OCI-LY3 (cell line): ENCODE data around the gene WAPL.

Experiments
- H2AFZ ChIP-seq: fragments of 200-600, 300-600 bp; shearing (Covaris generic); 2 replicates; pipeline ENCODE4 v1.6.0; 2014; ENCODE audit warnings: antibody characterized with exemption, low read depth, low read length
- H3K27ac ChIP-seq: fragments of 200-600, 300-600 bp; sonication (generic); 2 replicates; pipeline ENCODE4 v1.5.1; 2014; ENCODE audit warnings: mild to moderate bottlenecking, low read length, moderate library complexity, mixed read lengths
- H3K27me3 ChIP-seq: fragments of 200-600, 300-600 bp; sonication (generic); 2 replicates; pipeline ENCODE4 v1.6.1; 2014; ENCODE audit warnings: low read depth, low read length, mixed read lengths
- H3K36me3 ChIP-seq: fragments of 200-600, 300-600 bp; sonication (generic); replicated peaks from 2 replicates; pipeline ENCODE3; 2014; ENCODE audit warnings: low read depth, low read length, mixed read lengths
- H3K4me1 ChIP-seq: fragments of 300-600, 200-600 bp; sonication (generic); 2 replicates; pipeline ENCODE4 v1.6.1; 2014; ENCODE audit warnings: low read length, mixed read lengths
- H3K4me2 ChIP-seq: fragments of 200-600, 300-600 bp; sonication (generic); 2 replicates; pipeline ENCODE4 v1.6.1; 2014; ENCODE audit warnings: low read length, mixed read lengths
- H3K4me3 ChIP-seq: fragments of 300-600, 200-600 bp; sonication (generic); 2 replicates; pipeline ENCODE4 v1.5.1; 2014; ENCODE audit warnings: antibody characterized with exemption, mild to moderate bottlenecking, low read length, moderate library complexity
- H3K79me2 ChIP-seq: fragments of 300-600, 200-600 bp; shearing (Covaris generic); 2 replicates; pipeline ENCODE4 v1.6.1; 2014; ENCODE audit warnings: mild to moderate bottlenecking, low read length, mixed read lengths
- H3K9ac ChIP-seq: fragments of 300-600, 200-600 bp; shearing (Covaris generic); 2 replicates; pipeline ENCODE4 v1.6.0; 2014; ENCODE audit warnings: mild to moderate bottlenecking, low read length, moderate library complexity
- H3K9me3 ChIP-seq: fragments of 200-600, 300-600 bp; shearing (Covaris generic); 2 replicates; pipeline ENCODE4 v1.6.1; 2014; ENCODE audit warnings: low read length, mixed read lengths; ENCODE audit not compliant: insufficient read depth
- H4K20me1 ChIP-seq: fragments of 200-600, 300-600 bp; sonication (generic); 2 replicates; pipeline ENCODE4 v1.6.1; 2016; ENCODE audit warnings: low read length, mixed read lengths; ENCODE audit not compliant: insufficient read depth
- EZH2phosphoT487 ChIP-seq: fragments of 200-600 bp; shearing (Covaris generic); IDR thresholded peaks from 2 replicates; pipeline ENCODE4 v1.6.1; 2018; ENCODE audit warnings: antibody characterized with exemption, mixed run types, low read depth
- TF ChIP-seq, protein P1 (sequence below): fragments of 200-600, 300-600 bp; sonication (generic); IDR thresholded peaks from 2 replicates; pipeline ENCODE4 v1.5.1; 2014; ENCODE audit warnings: antibody characterized with exemption, low read length, low read depth

The WAPL gene

GRCh38 chr10:86506062-86506461, 15.5 kb downstream of the WAPL start:
- Histone ChIP-seq H3K4me3 (no peak overlapping the region), H3K4me2 (no peak overlapping the region), H3K27ac (no peak overlapping the region), H2AFZ (no peak overlapping the region), H3K4me1 (no peaks in the 10 kb centered on the region), H3K27me3 (no peaks in the 10 kb centered on the region), H3K9ac (no peak overlapping the region), H4K20me1 (peaks cover 12% of the 10 kb centered on the region), H3K36me3 (peaks cover 9% of the 10 kb centered on the region), H3K79me2 (peaks cover 96% of the 10 kb centered on the region), H3K9me3 (no peaks in the 10 kb centered on the region)
- TF ChIP-seq, protein P1, sequence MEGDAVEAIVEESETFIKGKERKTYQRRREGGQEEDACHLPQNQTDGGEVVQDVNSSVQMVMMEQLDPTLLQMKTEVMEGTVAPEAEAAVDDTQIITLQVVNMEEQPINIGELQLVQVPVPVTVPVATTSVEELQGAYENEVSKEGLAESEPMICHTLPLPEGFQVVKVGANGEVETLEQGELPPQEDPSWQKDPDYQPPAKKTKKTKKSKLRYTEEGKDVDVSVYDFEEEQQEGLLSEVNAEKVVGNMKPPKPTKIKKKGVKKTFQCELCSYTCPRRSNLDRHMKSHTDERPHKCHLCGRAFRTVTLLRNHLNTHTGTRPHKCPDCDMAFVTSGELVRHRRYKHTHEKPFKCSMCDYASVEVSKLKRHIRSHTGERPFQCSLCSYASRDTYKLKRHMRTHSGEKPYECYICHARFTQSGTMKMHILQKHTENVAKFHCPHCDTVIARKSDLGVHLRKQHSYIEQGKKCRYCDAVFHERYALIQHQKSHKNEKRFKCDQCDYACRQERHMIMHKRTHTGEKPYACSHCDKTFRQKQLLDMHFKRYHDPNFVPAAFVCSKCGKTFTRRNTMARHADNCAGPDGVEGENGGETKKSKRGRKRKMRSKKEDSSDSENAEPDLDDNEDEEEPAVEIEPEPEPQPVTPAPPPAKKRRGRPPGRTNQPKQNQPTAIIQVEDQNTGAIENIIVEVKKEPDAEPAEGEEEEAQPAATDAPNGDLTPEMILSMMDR, result no peak
- no peak for TF ChIP-seq EZH2phosphoT487

DNA sequence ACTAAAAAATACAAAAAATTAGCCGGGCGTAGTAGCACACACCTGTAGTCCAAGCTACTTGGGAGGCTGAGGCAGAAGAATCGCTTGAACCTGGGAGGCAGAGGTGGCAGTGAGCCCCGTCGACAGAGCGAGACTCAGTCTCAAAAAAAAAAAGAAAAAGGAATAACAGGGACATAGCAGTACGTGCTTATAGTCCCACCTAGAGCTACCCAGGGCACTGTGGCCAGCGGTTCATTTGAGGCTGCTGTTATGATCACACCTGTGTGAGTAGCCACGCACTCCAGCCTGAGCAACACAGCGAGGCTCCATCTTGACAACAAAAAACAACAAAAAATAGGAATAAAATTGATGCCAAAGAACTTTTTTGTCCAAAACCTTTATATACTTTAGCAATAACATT, 17.1 kb downstream of the WAPL start:
- no peaks in the 10 kb centered on the region for H3K4me1 ChIP-seq
- no peak overlapping the region for H3K4me2 ChIP-seq
- H4K20me1 ChIP-seq, result peaks cover 16% of the 10 kb centered on the region
- TF ChIP-seq, protein P1, result no peak
- no peak for TF ChIP-seq EZH2phosphoT487
- H3K36me3 ChIP-seq, result peaks cover 19% of the 10 kb centered on the region
- H3K4me3 ChIP-seq, result no peak overlapping the region
- H3K9ac ChIP-seq, result no peak overlapping the region
- no peak overlapping the region for H3K27ac ChIP-seq
- H3K79me2 ChIP-seq, result peaks cover 97% of the 10 kb centered on the region
- no peak overlapping the region for H2AFZ ChIP-seq
- H3K27me3 ChIP-seq, result no peaks in the 10 kb centered on the region
- H3K9me3 ChIP-seq, result no peaks in the 10 kb centered on the region

DNA sequence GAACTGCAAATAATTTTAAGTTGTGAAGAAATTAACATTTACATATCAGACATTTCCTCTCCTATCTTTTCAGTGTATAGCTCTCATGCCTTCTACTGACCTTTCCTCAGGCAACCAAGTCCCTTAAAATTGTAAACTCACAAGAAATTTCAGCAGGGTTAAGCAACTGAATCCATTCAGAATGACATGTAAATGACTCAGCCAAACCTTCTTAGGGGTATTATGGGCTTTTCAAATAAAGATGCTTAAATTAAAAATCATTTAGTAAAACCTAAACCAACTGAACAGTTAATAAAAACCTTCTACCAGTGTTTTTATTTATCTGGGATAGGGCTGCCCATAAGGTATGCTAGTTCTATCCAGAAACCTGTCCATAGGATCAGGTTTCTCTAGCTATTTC, 20.7 kb downstream of the WAPL start:
- Histone ChIP-seq H3K4me3 (no peak overlapping the region), H3K27me3 (no peaks in the 10 kb centered on the region), H4K20me1 (peaks cover 11% of the 10 kb centered on the region; the same call in 1 of the 2 replicates), H3K79me2 (peaks cover 97% of the 10 kb centered on the region), H3K36me3 (peaks cover 22% of the 10 kb centered on the region), H3K27ac (no peak overlapping the region), H2AFZ (no peak overlapping the region), H3K9ac (no peak overlapping the region), H3K4me2 (no peak overlapping the region), H3K9me3 (no peaks in the 10 kb centered on the region), H3K4me1 (no peaks in the 10 kb centered on the region)
- TF ChIP-seq, protein P1, result no peak

DNA sequence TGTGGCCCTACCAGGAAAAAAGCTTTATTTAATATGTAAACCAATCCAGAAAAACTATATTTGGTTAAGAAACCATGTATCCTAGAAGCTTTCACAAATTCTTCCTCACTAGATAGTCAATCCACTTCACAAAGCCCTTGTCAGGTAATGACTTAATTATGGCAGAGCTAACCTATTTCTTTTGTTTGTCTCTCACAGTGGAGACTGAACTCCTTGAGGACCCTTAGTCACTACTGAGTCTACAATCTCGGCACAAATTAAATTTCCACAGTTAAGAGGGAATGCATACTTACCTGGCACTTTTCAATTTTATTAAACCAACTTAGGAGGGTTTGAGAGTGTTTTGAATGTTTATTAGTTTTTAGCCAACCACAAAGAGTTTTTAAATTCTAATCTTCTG, 23.0 kb downstream of the WAPL start:
- Histone ChIP-seq H3K4me1 (no peaks in the 10 kb centered on the region), H3K79me2 (peaks cover 92% of the 10 kb centered on the region), H2AFZ (no peak overlapping the region), H3K9ac (no peak overlapping the region), H3K9me3 (no peaks in the 10 kb centered on the region), H3K27me3 (no peaks in the 10 kb centered on the region), H3K27ac (no peak overlapping the region), H4K20me1 (peaks cover 11% of the 10 kb centered on the region; the same call in 1 of the 2 replicates), H3K4me3 (no peak overlapping the region), H3K4me2 (no peak overlapping the region), H3K36me3 (peaks cover 28% of the 10 kb centered on the region)
- TF ChIP-seq EZH2phosphoT487, result no peak
- TF ChIP-seq, protein P1, result no peak
